Measurements from ENCODE around the gene MESD. TPM values are rescaled to one million over a fixed set of nuclear protein-coding genes. Genes with fewer than 3 reads are reported as not detected.

MESD gene
- total RNA-seq, 3 donors from 2014 or later: 18.5 to 24.5 (median 21.3) TPM

- TF ChIP-seq CTCF (IDR thresholded peaks at IDR 0.05): no peak
- ATAC-seq (no peak), DNase-seq (no peak)
- no peak overlapping the region for H3K4me3 ChIP-seq
- H3K9me3 ChIP-seq: no peaks in the 10 kb centered on the region
- no peaks in the 10 kb centered on the region for H3K36me3 ChIP-seq (ENCODE audit: low read depth)
- intact Hi-C loops (cut with DNase I, micrococcal nuclease): no loop called here
- no peaks in the 10 kb centered on the region for H3K4me1 ChIP-seq (ENCODE audit: low read depth)
Measured at GRCh38 chr15:80925597-80926059, 64.0 kb downstream of the MESD start.

- no peaks in the 10 kb centered on the region for H3K4me1 ChIP-seq (ENCODE audit: low read depth)
- DNase-seq (no peak), ATAC-seq (no peak)
- H3K36me3 ChIP-seq (ENCODE audit: low read depth): no peaks in the 10 kb centered on the region
- no peak for TF ChIP-seq CTCF (IDR thresholded peaks at IDR 0.05)
- no peaks in the 10 kb centered on the region for H3K9me3 ChIP-seq
- H3K4me3 ChIP-seq: no peak overlapping the region
- intact Hi-C loops (cut with DNase I, micrococcal nuclease): no loop called here
Measured at GRCh38 chr15:80924278-80924677, 65.3 kb downstream of the MESD start.

GRCh38 chr15:80923668-80924067 lies 66.0 kb downstream of the MESD start:
- Histone ChIP-seq H3K4me3 (no peak overlapping the region), H3K4me1 (ENCODE audit: low read depth) (no peaks in the 10 kb centered on the region), H3K9me3 (no peaks in the 10 kb centered on the region), H3K36me3 (ENCODE audit: low read depth) (no peaks in the 10 kb centered on the region)
- intact Hi-C loops (cut with DNase I, micrococcal nuclease): no loop called here
- ATAC-seq: no peak
- no peak for TF ChIP-seq CTCF (IDR thresholded peaks at IDR 0.05)
- no peak for DNase-seq

- no peaks in the 10 kb centered on the region for H3K9me3 ChIP-seq
- H3K4me1 ChIP-seq (ENCODE audit: low read depth): no peaks in the 10 kb centered on the region
- no peak for TF ChIP-seq CTCF (IDR thresholded peaks at IDR 0.05)
- no peak for DNase-seq
- H3K4me3 ChIP-seq: no peak overlapping the region
- H3K36me3 ChIP-seq (ENCODE audit: low read depth): no peaks in the 10 kb centered on the region
- no peak for ATAC-seq
- intact Hi-C loops (cut with DNase I, micrococcal nuclease): no loop called here
Measured at GRCh38 chr15:80921736-80922410, 67.7 kb downstream of the MESD start.

- DNase-seq: no peak
- intact Hi-C loops (cut with DNase I, micrococcal nuclease): no loop called here
- no peak for TF ChIP-seq CTCF (IDR thresholded peaks at IDR 0.05)
- no peaks in the 10 kb centered on the region for H3K36me3 ChIP-seq (ENCODE audit: low read depth)
- H3K4me1 ChIP-seq (ENCODE audit: low read depth): peaks cover 4% of the 10 kb centered on the region
- no peak for ATAC-seq
- H3K9me3 ChIP-seq: no peaks in the 10 kb centered on the region
- no peak overlapping the region for H3K4me3 ChIP-seq
Measured at GRCh38 chr15:80920271-80920699, 69.3 kb downstream of the MESD start.

All from mucosa of descending colon (tissue), 3 donors.